NCI-H82 treated with DMSO at 0.1 percent for 48 hours (cell line): ENCODE results near the gene GCKR.

ENCODE experiments used
- DNase-seq: peaks from one replicate; lab custom pipeline; 2025; ENCODE audit not compliant: unreplicated experiment; lab: John Stamatoyannopoulos, UW

GCKR gene

GRCh38 chr2:27496357-27497287 lies at the start of gene GCKR:
Gene GCKR (plus strand): TSS chr2:27496839. CDS start chr2:27496905, 66 bp downstream.
- no peak for DNase-seq

GRCh38 chr2:27448381-27448780 lies 48.3 kb upstream of the GCKR start:
- DNase-seq, result no peak

- DNase-seq, result peak; percentile 68
Measured at GRCh38 chr2:27451095-27451494, 45.5 kb upstream of the GCKR start.

GRCh38 chr2:27453968-27454367 lies 42.7 kb upstream of the GCKR start:
- no peak for DNase-seq

- DNase-seq, result no peak
Measured at GRCh38 chr2:27461118-27461517, 35.5 kb upstream of the GCKR start.

- DNase-seq, result no peak
Measured at GRCh38 chr2:27464443-27464842, 32.2 kb upstream of the GCKR start.

- no peak for DNase-seq
Measured at GRCh38 chr2:27471961-27472360, 24.7 kb upstream of the GCKR start.

- DNase-seq, result no peak
Measured at GRCh38 chr2:27485496-27485895, 11.1 kb upstream of the GCKR start.

GRCh38 chr2:27489118-27489497 lies 7.5 kb upstream of the GCKR start:
- peak; percentile 27 for DNase-seq

- DNase-seq, result peak; percentile 100
Measured at GRCh38 chr2:27489498-27490397, 6.9 kb upstream of the GCKR start, which contains the start of gene IFT172. Gene IFT172 (minus strand): TSS chr2:27489743. CDS start chr2:27489653, 90 bp downstream.

GRCh38 chr2:27492557-27492956 lies 4.1 kb upstream of the GCKR start:
- DNase-seq, result no peak

GRCh38 chr2:27493948-27494283 lies 2.7 kb upstream of the GCKR start:
- no peak for DNase-seq

- no peak for DNase-seq
Measured at GRCh38 chr2:27494284-27494943, 2.2 kb upstream of the GCKR start.

GRCh38 chr2:27494944-27495554 lies 1.6 kb upstream of the GCKR start, which contains the start of gene FNDC4:
Gene FNDC4 (minus strand): TSS chr2:27495200. CDS start chr2:27494679, 521 bp downstream.
- DNase-seq, result no peak

- no peak for DNase-seq
Measured at GRCh38 chr2:27495840-27496356, 741 bp upstream of the GCKR start.

- no peak for DNase-seq
Measured at GRCh38 chr2:27497288-27497627, 619 bp downstream of the GCKR start.

GRCh38 chr2:27498975-27499374 lies 2.3 kb downstream of the GCKR start:
- DNase-seq, result no peak

- no peak for DNase-seq
Measured at GRCh38 chr2:27501042-27501441, 4.4 kb downstream of the GCKR start.

- DNase-seq, result no peak
Measured at GRCh38 chr2:27502142-27502541, 5.5 kb downstream of the GCKR start.

GRCh38 chr2:27506587-27506986 lies 9.9 kb downstream of the GCKR start:
- no peak for DNase-seq

GRCh38 chr2:27507293-27507692 lies 10.7 kb downstream of the GCKR start:
- no peak for DNase-seq
